Mesendoderm (in vitro differentiated cells): ENCODE measurements around the gene IQCK.

Source experiments
- DNase-seq: peaks from one replicate; pipeline ENCODE4 v3.0.0; 2013
- H2AK5ac ChIP-seq: 2 replicates; pipeline ENCODE4 v1.6.1; 2013; ENCODE audit warnings: low read length, inconsistent platforms
- H2BK120ac ChIP-seq: 2 replicates; pipeline ENCODE4 v1.6.1; 2013; ENCODE audit warnings: low read depth, mild to moderate bottlenecking, low read length, moderate library complexity, mixed read lengths
- H2BK15ac ChIP-seq: replicated peaks from 2 replicates; pipeline ENCODE4 v1.6.1; 2013; ENCODE audit warnings: low read depth, mild to moderate bottlenecking, moderate library complexity
- H2BK5ac ChIP-seq: 2 replicates; pipeline ENCODE4 v1.6.1; 2013; ENCODE audit warnings: low read length, inconsistent platforms
- H3K18ac ChIP-seq: 2 replicates; pipeline ENCODE4 v1.6.1; 2013; ENCODE audit warnings: mild to moderate bottlenecking, low read length, mixed read lengths
- H3K23ac ChIP-seq: one replicate; pipeline ENCODE4 v1.6.1; 2013; ENCODE audit warnings: low read length
- H3K27ac ChIP-seq: 2 replicates; pipeline ENCODE4 v1.5.1; 2013; ENCODE audit warnings: low read depth, mild to moderate bottlenecking, inconsistent platforms, low read length, moderate library complexity
- H3K27me3 ChIP-seq: 2 replicates; pipeline ENCODE4 v1.6.1; 2013; ENCODE audit warnings: low read length, control low read depth, mild to moderate bottlenecking, inconsistent platforms; ENCODE audit not compliant: insufficient read depth, poor library complexity
- H3K36me3 ChIP-seq: 2 replicates; pipeline ENCODE4 v1.6.1; 2013; ENCODE audit warnings: low read length, inconsistent platforms; ENCODE audit not compliant: control insufficient read depth, insufficient read depth
- H3K4ac ChIP-seq: one replicate; pipeline ENCODE4 v1.6.1; 2013; ENCODE audit warnings: low read depth, mild to moderate bottlenecking, low read length, moderate library complexity
- H3K4me1 ChIP-seq: 2 replicates; pipeline ENCODE4 v1.6.1; 2013; ENCODE audit warnings: low read depth, low read length, inconsistent platforms; ENCODE audit not compliant: control insufficient read depth
- H3K4me2 ChIP-seq: 2 replicates; pipeline ENCODE4 v1.6.1; 2013; ENCODE audit warnings: low read length
- H3K4me3 ChIP-seq: 2 replicates; pipeline ENCODE4 v1.5.1; 2013; ENCODE audit warnings: mild to moderate bottlenecking, low read length
- H3K56ac ChIP-seq: one replicate; pipeline ENCODE4 v1.6.1; 2013; ENCODE audit warnings: low read length
- H3K79me1 ChIP-seq: 2 replicates; pipeline ENCODE4 v1.6.1; 2013; ENCODE audit warnings: low read length, inconsistent platforms
- H3K79me2 ChIP-seq: 2 replicates; pipeline ENCODE4 v1.6.1; 2013; ENCODE audit warnings: mild to moderate bottlenecking, low read length; ENCODE audit not compliant: control insufficient read depth, insufficient read depth
- H3K9ac ChIP-seq: 2 replicates; pipeline ENCODE4 v1.6.1; 2013; ENCODE audit warnings: low read length, inconsistent platforms
- H4K5ac ChIP-seq: one replicate; pipeline ENCODE4 v1.6.1; 2013; ENCODE audit warnings: low read length
- H4K8ac ChIP-seq: one replicate; pipeline ENCODE4 v1.6.1; 2013; ENCODE audit warnings: low read depth, mild to moderate bottlenecking, control low read depth, low read length, moderate library complexity
- WGBS: extraction: QIAGEN DNeasy Blood & Tissue Kit; methylation state at CpG from one replicate; pipeline ENCODE4 v1.1.7; 2013; ENCODE audit warnings: low lambda C conversion rate, missing lambda C conversion rate; ENCODE audit not compliant: insufficient coverage; ENCODE audit errors: extremely low coverage; 5-methylcytosine and 5-hydroxymethylcytosine counted together

The IQCK gene

DNA sequence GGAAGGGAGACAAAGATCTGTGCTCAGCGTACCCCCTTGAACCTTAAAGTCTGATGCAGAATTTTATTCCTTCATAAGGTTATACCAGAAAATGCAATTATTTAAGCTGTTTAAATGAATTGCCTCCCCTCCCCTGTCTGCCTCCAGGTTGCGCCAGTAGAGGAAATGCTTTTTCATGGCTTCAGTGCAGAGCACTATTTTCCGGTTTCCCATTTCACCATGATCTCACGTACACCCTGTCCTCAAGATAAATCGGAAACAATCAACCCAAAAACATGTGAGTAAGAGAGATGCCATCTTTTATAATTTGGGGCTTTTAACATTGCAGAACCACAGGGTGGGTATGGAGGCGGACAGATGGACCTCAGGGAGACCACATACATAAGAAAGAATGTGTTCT, 15.5 kb downstream of the IQCK start:
- Histone ChIP-seq H3K23ac (no peak overlapping the region), H3K56ac (no peak overlapping the region), H2AK5ac (no peak overlapping the region), H3K4me2 (no peak overlapping the region), H4K8ac (no peak overlapping the region), H4K5ac (no peak overlapping the region), H3K36me3 (peaks cover 2% of the 10 kb centered on the region), H2BK5ac (no peak overlapping the region), H2BK15ac (no peak overlapping the region), H3K4me1 (no peaks in the 10 kb centered on the region), H3K18ac (no peak overlapping the region), H3K27ac (no peak overlapping the region), H3K4ac (no peak overlapping the region), H3K9ac (no peak overlapping the region), H3K79me1 (no peaks in the 10 kb centered on the region), H3K4me3 (no peak overlapping the region), H3K27me3 (no peaks in the 10 kb centered on the region), H2BK120ac (no peak overlapping the region), H3K79me2 (no peaks in the 10 kb centered on the region)
- DNase-seq: no peak
- WGBS: no CpG with 5 or more reads among the region's 6 CpGs

DNA sequence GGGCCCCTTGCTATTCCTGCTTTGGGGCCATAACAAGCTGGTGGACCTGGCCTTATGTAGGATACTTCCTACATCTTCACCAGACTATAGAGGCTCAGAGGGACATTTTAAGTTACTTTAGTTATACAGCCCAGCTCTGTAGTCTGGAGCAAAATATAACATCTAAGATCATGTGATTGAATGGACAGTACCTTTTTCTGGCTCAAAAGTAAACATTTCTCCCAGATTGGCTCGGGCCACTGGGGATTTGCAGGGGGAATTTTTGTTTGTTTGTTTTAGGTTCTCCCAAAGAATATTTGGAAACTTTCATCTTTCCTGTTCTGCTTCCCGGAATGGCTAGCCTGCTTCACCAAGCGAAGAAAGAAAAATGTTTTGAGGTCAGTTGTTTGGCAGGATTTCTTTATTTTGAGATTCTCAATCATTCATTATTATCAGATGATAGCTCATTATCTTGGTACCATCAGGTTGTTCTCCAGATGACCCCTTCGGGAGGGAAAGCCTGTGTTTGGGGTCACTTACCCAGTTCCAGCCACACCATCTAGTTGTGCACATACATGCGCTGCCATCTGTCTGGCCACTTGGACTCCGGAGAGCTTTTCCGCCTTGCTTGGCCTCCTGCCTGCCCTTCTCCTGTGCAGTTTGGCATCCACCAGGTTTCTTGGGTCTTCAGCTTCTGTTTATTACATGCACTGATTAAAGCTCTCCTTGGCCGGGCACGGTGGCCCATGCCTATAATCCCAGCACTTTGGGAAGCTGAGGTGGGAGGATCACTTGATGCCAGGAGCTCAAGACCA, 17.2 kb downstream of the IQCK start:
- no peak overlapping the region for H3K27ac ChIP-seq
- H2AK5ac ChIP-seq: no peak overlapping the region
- H3K4me1 ChIP-seq: no peaks in the 10 kb centered on the region
- H4K8ac ChIP-seq: no peak overlapping the region
- no peak overlapping the region for H3K18ac ChIP-seq
- H4K5ac ChIP-seq: no peak overlapping the region
- no CpG with 5 or more reads among the region's 9 CpGs for WGBS
- no peak overlapping the region for H2BK5ac ChIP-seq
- no peak overlapping the region for H3K4ac ChIP-seq
- no peak overlapping the region for H3K9ac ChIP-seq
- no peak for DNase-seq
- H3K79me2 ChIP-seq: no peaks in the 10 kb centered on the region
- H2BK15ac ChIP-seq: no peak overlapping the region
- no peak overlapping the region for H3K56ac ChIP-seq
- H3K27me3 ChIP-seq: no peaks in the 10 kb centered on the region
- H2BK120ac ChIP-seq: no peak overlapping the region
- H3K79me1 ChIP-seq: no peaks in the 10 kb centered on the region
- H3K23ac ChIP-seq: no peak overlapping the region
- H3K4me3 ChIP-seq: no peak overlapping the region
- H3K4me2 ChIP-seq: no peak overlapping the region
- peaks cover 2% of the 10 kb centered on the region for H3K36me3 ChIP-seq

GRCh38 chr16:19737306-19738038, 19.4 kb downstream of the IQCK start:
- WGBS: no CpG with 5 or more reads among the region's 12 CpGs

DNA sequence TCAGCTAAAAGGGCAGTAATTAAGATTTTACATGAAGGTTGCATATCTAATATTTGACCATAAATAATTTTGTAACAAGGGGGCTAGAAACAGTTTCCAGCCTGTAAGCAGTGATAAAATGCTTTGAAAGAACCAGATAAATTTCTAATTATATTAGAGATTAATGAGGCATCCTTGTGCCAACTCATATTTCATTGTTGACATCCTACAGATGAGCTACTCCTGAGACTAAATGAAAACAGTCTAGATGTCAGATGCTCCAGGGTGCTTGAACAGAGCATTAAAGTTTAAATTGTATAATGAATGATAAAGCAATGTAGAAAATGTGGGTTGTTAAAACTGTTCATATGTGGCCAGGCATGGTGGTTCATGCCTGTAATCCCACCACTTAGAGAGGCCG, 23.3 kb downstream of the IQCK start:
- Histone ChIP-seq H2BK15ac (no peak overlapping the region), H3K9ac (no peak overlapping the region), H3K4ac (no peak overlapping the region), H3K79me2 (no peaks in the 10 kb centered on the region), H2BK5ac (no peak overlapping the region), H3K56ac (no peak overlapping the region), H4K8ac (no peak overlapping the region), H3K27me3 (no peaks in the 10 kb centered on the region), H3K79me1 (no peaks in the 10 kb centered on the region), H3K27ac (no peak overlapping the region), H3K36me3 (no peaks in the 10 kb centered on the region), H3K4me3 (no peak overlapping the region), H3K4me1 (no peaks in the 10 kb centered on the region), H2AK5ac (no peak overlapping the region), H2BK120ac (no peak overlapping the region), H3K18ac (no peak overlapping the region), H3K4me2 (no peak overlapping the region), H4K5ac (no peak overlapping the region), H3K23ac (no peak overlapping the region)
- DNase-seq: no peak
- no CpG with 5 or more reads among the region's 1 CpG for WGBS

More at GRCh38 chr16:19737306-19738038, 19.4 kb downstream of the IQCK start:
- no peak overlapping the region for H2BK15ac ChIP-seq
- no peaks in the 10 kb centered on the region for H3K27me3 ChIP-seq
- H3K27ac ChIP-seq: no peak overlapping the region
- H3K18ac ChIP-seq: no peak overlapping the region
- no peak overlapping the region for H3K4me2 ChIP-seq
- no peak overlapping the region for H3K56ac ChIP-seq
- no peak overlapping the region for H3K4ac ChIP-seq
- H3K36me3 ChIP-seq: peaks cover 2% of the 10 kb centered on the region
- H3K4me1 ChIP-seq: no peaks in the 10 kb centered on the region
- H2BK5ac ChIP-seq: no peak overlapping the region
- no peak for DNase-seq
- no peak overlapping the region for H2BK120ac ChIP-seq
- H4K5ac ChIP-seq: no peak overlapping the region
- H3K23ac ChIP-seq: no peak overlapping the region
- no peak overlapping the region for H2AK5ac ChIP-seq
- no peaks in the 10 kb centered on the region for H3K79me2 ChIP-seq
- H4K8ac ChIP-seq: no peak overlapping the region
- no peaks in the 10 kb centered on the region for H3K79me1 ChIP-seq
- H3K4me3 ChIP-seq: no peak overlapping the region
- H3K9ac ChIP-seq: no peak overlapping the region

DNA sequence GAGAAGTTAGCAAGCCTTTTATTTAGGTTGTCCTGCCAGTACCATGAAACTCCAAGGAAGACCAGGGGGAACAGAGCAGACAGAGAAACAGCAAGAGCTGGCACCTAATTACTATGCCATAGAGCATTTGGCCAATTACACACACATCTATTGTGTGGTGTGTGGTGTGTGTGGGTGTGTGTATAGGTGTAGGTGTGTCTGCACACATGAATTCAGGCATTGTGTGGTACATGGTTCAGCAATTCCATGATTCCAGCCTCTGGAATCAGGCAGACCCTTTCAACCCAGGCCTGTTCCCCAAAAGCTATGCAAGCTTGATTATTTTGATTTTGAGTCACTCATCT, 25.7 kb downstream of the IQCK start:
- no peaks in the 10 kb centered on the region for H3K79me2 ChIP-seq
- no peaks in the 10 kb centered on the region for H3K27me3 ChIP-seq
- H3K4ac ChIP-seq: no peak overlapping the region
- no peak overlapping the region for H3K27ac ChIP-seq
- no peak overlapping the region for H3K56ac ChIP-seq
- no peak overlapping the region for H2AK5ac ChIP-seq
- H2BK5ac ChIP-seq: no peak overlapping the region
- no peaks in the 10 kb centered on the region for H3K79me1 ChIP-seq
- no peak overlapping the region for H3K9ac ChIP-seq
- no peak overlapping the region for H4K5ac ChIP-seq
- DNase-seq: no peak
- no peak overlapping the region for H3K18ac ChIP-seq
- H4K8ac ChIP-seq: no peak overlapping the region
- H3K4me2 ChIP-seq: no peak overlapping the region
- no peaks in the 10 kb centered on the region for H3K36me3 ChIP-seq
- H3K4me3 ChIP-seq: no peak overlapping the region
- no peak overlapping the region for H3K23ac ChIP-seq
- no peak overlapping the region for H2BK120ac ChIP-seq
- no peak overlapping the region for H2BK15ac ChIP-seq
- no peaks in the 10 kb centered on the region for H3K4me1 ChIP-seq
